GM06990 (cell line): Measurements from ENCODE around the gene WDFY4.

Experiments
- DNase-seq: peaks from one replicate; pipeline ENCODE4 v3.0.0-alpha.2; 2011; ENCODE audit not compliant: insufficient read length; ENCODE audit errors: extremely low read depth
- H3K27me3 ChIP-seq: replicated peaks from 2 replicates; pipeline ENCODE4 v1.6.0; 2011; ENCODE audit warnings: low read length; ENCODE audit not compliant: control insufficient read depth, insufficient read depth
- H3K36me3 ChIP-seq: 2 replicates; pipeline ENCODE4 v1.5.1; 2011; ENCODE audit warnings: low read length; ENCODE audit not compliant: control insufficient read depth, insufficient read depth
- H3K4me3 ChIP-seq: replicated peaks from 2 replicates; pipeline ENCODE4 v1.5.1; 2011; ENCODE audit warnings: low read depth, mild to moderate bottlenecking, control low read depth, low read length
- TF ChIP-seq, protein P1 (sequence below): IDR thresholded peaks from 2 replicates; pipeline ENCODE4 v1.5.1; 2011; ENCODE audit warnings: low read length, control low read depth, mild to moderate bottlenecking, inconsistent platforms; ENCODE audit not compliant: insufficient read depth, poor library complexity, severe bottlenecking

The WDFY4 gene

DNA sequence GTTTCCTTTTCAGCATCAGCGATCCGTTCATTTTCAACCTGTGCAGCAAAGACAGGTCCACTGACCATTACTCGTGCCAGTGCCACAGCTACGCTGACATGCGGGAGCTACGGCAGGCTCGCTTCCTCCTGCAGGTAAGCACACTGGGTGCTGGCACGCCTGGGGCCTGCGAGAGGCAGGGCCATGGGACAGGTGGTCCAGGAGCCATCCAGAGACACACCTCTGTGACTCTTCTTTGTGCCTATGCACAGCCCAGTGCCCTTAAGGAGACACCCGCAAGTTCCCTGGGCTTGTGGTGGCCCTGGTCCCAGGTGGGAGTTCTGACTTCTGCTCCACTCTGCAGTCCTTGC lies 212.7 kb downstream of the WDFY4 start:
- Histone ChIP-seq H3K4me3 (no peak overlapping the region), H3K27me3 (no peaks in the 10 kb centered on the region), H3K36me3 (peaks cover 60% of the 10 kb centered on the region)
- no peak for DNase-seq
- TF ChIP-seq, protein P1, sequence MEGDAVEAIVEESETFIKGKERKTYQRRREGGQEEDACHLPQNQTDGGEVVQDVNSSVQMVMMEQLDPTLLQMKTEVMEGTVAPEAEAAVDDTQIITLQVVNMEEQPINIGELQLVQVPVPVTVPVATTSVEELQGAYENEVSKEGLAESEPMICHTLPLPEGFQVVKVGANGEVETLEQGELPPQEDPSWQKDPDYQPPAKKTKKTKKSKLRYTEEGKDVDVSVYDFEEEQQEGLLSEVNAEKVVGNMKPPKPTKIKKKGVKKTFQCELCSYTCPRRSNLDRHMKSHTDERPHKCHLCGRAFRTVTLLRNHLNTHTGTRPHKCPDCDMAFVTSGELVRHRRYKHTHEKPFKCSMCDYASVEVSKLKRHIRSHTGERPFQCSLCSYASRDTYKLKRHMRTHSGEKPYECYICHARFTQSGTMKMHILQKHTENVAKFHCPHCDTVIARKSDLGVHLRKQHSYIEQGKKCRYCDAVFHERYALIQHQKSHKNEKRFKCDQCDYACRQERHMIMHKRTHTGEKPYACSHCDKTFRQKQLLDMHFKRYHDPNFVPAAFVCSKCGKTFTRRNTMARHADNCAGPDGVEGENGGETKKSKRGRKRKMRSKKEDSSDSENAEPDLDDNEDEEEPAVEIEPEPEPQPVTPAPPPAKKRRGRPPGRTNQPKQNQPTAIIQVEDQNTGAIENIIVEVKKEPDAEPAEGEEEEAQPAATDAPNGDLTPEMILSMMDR, result no peak

DNA sequence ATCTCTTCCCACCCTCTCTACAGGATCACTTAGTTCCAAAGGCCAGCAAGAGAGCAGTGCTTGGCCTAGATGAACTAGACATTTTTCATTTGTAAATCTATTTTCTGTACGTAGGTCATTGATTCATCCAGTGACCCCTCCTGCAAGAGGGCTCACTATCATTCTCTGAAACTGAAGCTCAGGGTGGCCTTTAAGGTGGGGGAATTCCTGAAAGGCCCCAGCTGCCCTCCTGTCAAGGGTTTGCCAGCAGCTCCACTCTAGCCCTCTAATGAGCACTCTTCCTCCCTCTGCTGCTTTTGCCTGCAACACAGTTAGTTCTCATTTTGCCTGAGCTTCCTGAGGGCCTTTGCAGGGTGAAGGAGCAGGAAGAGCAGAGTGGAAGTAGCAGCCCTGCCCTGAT lies 213.8 kb downstream of the WDFY4 start:
- TF ChIP-seq, protein P1, result no peak
- no peaks in the 10 kb centered on the region for H3K27me3 ChIP-seq
- DNase-seq, result no peak
- H3K36me3 ChIP-seq, result peaks cover 59% of the 10 kb centered on the region
- H3K4me3 ChIP-seq, result no peak overlapping the region

DNA sequence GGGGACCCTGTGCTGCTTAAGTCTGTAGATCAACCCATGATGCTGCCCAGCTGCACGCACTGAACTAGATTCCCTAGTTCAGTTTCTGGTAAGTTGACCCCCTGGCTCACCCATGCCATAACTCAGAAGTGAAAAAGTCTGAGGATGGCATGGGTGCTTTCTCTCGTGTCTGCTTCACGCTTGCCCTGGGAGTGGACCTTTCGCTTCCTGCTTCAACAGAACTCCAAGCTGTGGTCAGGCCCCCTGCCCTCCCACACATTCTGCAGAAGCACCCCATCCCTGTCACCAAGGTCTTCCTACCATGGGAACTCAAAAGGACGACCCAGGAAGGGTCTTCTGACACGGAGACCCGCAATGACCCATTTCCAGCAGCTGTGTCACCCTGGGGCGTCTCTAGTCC lies 215.1 kb downstream of the WDFY4 start:
- Histone ChIP-seq H3K27me3 (no peaks in the 10 kb centered on the region), H3K4me3 (no peak overlapping the region), H3K36me3 (peaks cover 52% of the 10 kb centered on the region)
- TF ChIP-seq, protein P1, result no peak
- no peak for DNase-seq

DNA sequence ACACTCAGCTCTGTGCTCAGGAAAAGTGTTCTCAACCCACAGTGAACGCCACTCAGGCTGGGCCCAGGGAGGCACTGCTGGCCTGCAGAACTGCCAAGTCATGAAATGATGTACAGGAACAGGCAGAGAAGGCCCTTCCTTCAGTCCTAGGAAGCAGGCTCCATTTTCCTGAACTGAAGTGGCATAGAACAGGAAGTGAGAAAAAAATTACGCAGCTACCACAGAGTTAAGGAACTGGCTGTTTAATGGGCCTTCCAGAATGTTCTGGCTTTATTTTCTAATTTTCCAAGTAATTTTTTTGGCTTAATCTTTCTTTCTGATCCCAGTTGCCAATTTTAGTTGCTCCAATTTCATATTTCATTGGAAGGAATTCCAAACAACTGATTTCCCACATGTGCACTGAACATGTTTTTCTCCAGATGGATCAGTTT lies 215.7 kb downstream of the WDFY4 start:
- TF ChIP-seq, protein P1, result no peak
- DNase-seq, result no peak
- no peaks in the 10 kb centered on the region for H3K27me3 ChIP-seq
- peaks cover 49% of the 10 kb centered on the region for H3K36me3 ChIP-seq
- H3K4me3 ChIP-seq, result no peak overlapping the region

DNA sequence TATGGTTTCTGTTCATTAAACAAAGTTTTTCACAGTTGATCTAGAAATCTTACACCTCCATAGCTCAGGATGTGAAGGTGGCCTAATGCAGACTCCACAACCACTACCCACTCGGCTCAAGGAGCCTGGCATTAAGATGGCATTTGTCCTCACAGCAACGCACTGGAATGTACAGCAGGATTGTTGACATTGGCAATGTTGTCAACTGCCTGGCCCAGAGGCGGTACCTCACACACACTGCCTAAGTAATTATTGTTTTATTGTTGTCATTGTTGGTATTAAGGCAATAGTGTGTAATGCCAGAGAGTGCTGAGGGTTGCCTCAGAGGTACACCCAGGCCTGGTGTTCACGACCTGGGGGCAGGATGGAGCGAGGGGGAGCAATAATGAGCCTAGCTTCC lies 216.6 kb downstream of the WDFY4 start:
- TF ChIP-seq, protein P1, result no peak
- H3K27me3 ChIP-seq, result no peaks in the 10 kb centered on the region
- peaks cover 43% of the 10 kb centered on the region for H3K36me3 ChIP-seq
- H3K4me3 ChIP-seq, result no peak overlapping the region
- DNase-seq, result no peak

DNA sequence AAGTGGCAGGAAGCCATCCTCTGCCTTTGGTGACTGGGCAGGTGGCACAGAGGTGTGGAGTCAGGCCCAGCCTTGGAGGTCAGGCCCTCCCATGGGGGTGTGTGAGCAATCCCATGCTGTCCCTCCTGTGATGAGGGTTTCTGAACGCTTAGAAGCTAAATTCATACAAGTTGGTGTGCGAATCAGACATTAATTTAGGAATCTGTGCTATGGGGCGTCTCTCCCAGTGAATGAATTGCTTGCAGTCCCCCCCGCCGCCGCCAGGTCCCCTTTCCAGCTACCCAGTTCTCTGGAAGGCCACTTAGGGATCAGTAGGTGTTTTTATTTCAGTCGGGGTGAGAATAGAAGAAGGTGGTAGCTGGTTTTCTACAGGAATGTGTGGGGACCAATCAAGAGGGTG lies 217.4 kb downstream of the WDFY4 start:
- Histone ChIP-seq H3K36me3 (peaks cover 37% of the 10 kb centered on the region), H3K4me3 (no peak overlapping the region), H3K27me3 (no peaks in the 10 kb centered on the region)
- no peak for DNase-seq
- TF ChIP-seq, protein P1, result no peak
